CD4-positive, alpha-beta T cell treated with Interleukin-12 subunit alpha and Interleukin-12 subunit beta, for 1 hour (primary cell): Measurements from ENCODE around the gene ANO1.

ENCODE experiments used
- DNase-seq: peaks from one replicate; pipeline ENCODE4 v3.0.0-alpha.2; 2020

ANO1 gene

GRCh38 chr11:70117567-70118145 is 39.5 kb downstream of the ANO1 start:
- no peak for DNase-seq

- no peak for DNase-seq
These were observed 40.5 kb downstream of the ANO1 start for GRCh38 chr11:70118642-70119041.

GRCh38 chr11:70119502-70119901 is 41.4 kb downstream of the ANO1 start:
- no peak for DNase-seq

- DNase-seq, result no peak
These were observed 42.6 kb downstream of the ANO1 start for GRCh38 chr11:70120674-70121073.

GRCh38 chr11:70122490-70123198 is 44.5 kb downstream of the ANO1 start:
- DNase-seq, result no peak

GRCh38 chr11:70123711-70124110 is 45.6 kb downstream of the ANO1 start:
- DNase-seq, result no peak

GRCh38 chr11:70124321-70125000 is 46.3 kb downstream of the ANO1 start:
- no peak for DNase-seq

- DNase-seq, result no peak
These were observed 48.4 kb downstream of the ANO1 start for GRCh38 chr11:70126494-70126893.

GRCh38 chr11:70127653-70128434 is 49.7 kb downstream of the ANO1 start:
- DNase-seq, result no peak

- no peak for DNase-seq
These were observed 50.4 kb downstream of the ANO1 start for GRCh38 chr11:70128435-70128906.

- DNase-seq, result no peak
These were observed 51.0 kb downstream of the ANO1 start for GRCh38 chr11:70129051-70129592.

- no peak for DNase-seq
These were observed 52.5 kb downstream of the ANO1 start for GRCh38 chr11:70130636-70131035.

- DNase-seq, result no peak
These were observed 53.6 kb downstream of the ANO1 start for GRCh38 chr11:70131606-70132190.

- DNase-seq, result no peak
These were observed 54.5 kb downstream of the ANO1 start for GRCh38 chr11:70132641-70133040.

- DNase-seq, result no peak
These were observed 55.7 kb downstream of the ANO1 start for GRCh38 chr11:70133771-70134335.

GRCh38 chr11:70134490-70134889 is 56.4 kb downstream of the ANO1 start:
- DNase-seq, result no peak

GRCh38 chr11:70135142-70135541 is 57.0 kb downstream of the ANO1 start:
- no peak for DNase-seq

GRCh38 chr11:70135625-70136059 is 57.5 kb downstream of the ANO1 start:
- no peak for DNase-seq

- no peak for DNase-seq
These were observed 59.3 kb downstream of the ANO1 start for GRCh38 chr11:70137383-70137782.

- no peak for DNase-seq
These were observed 60.3 kb downstream of the ANO1 start for GRCh38 chr11:70138403-70138802.

- no peak for DNase-seq
These were observed 61.8 kb downstream of the ANO1 start for GRCh38 chr11:70139785-70140410.
